K562 (cell line): Measurements from ENCODE around the gene C16orf96. TPM values are rescaled to one million over a fixed set of nuclear protein-coding genes. Genes with fewer than 3 reads are reported as not detected.

Experiments
- ATAC-seq: fragments of 200-7000 bp; cut with Tn5 transposase; 3 replicates; pipeline ENCODE4 v1.9.1; 2020; ENCODE audit warnings: moderate library complexity
- BruUV-seq: library from RNA; stranded (reverse); fragments of 400-500 nt; replicated peaks from 2 replicates; lab custom pipeline; 2021; lab: Mats Ljungman, UMichigan
- CTCF ChIA-PET: fragments of 300-600 bp; formaldehyde crosslinking; extraction: SDS; loops from one replicate; lab custom pipeline; 2021; ENCODE audit warnings: low intra/inter-chr PET ratio; lab: Yijun Ruan, JAX
- POLR2A ChIA-PET: fragments of 300-600, 350-650 bp; sonication (Branson Sonifier 250); formaldehyde crosslinking; extraction: SDS; loops from one replicate; lab custom pipeline; 2021; ENCODE audit warnings: antibody characterized with exemption, inconsistent platforms; lab: Yijun Ruan, JAX
- DNase-seq, 4 experiments: peaks; one replicate each; pipeline versions ENCODE4 v3.0.0 to v3.0.0-alpha.2; 2011 to 2018; ENCODE audit warnings: low spot score in 3 of 4, mixed read lengths in 3 of 4; ENCODE audit errors: extremely low read depth in 1 of 4
- FAIRE-seq: peaks from 2 replicates; lab custom pipeline; 2011; peaks lifted over from hg19 to GRCh38; lab: Jason Lieb, UNC
- H2AFZ ChIP-seq: 2 replicates; pipeline ENCODE4 v1.6.0; 2011; ENCODE audit warnings: low read depth, low read length, control low read depth, inconsistent platforms
- H3K27ac ChIP-seq: fragments of 200-600 bp; 3 replicates; pipeline ENCODE4 v1.8.0; 2011; ENCODE audit warnings: low read depth, mild to moderate bottlenecking, control low read depth, inconsistent platforms, low read length, moderate library complexity, mixed read lengths; ENCODE audit errors: extremely low read depth
- H3K27me3 ChIP-seq, 2 experiments: fragments of 300-600 bp in 1 of 2; 2 replicates in 1 of 2; 3 replicates in 1 of 2; pipeline versions ENCODE4 v1.6.0 to v1.8.0; 2011; ENCODE audit warnings: inconsistent platforms in 2 of 2, low read length in 2 of 2, mild to moderate bottlenecking in 1 of 2, mixed read lengths in 1 of 2, moderate library complexity in 1 of 2; ENCODE audit not compliant: control insufficient read depth in 2 of 2, insufficient read depth in 2 of 2
- H3K36me3 ChIP-seq: fragments of 300-600 bp; 3 replicates; pipeline ENCODE4 v1.8.0; 2011; ENCODE audit warnings: mild to moderate bottlenecking, low read length, inconsistent platforms; ENCODE audit not compliant: control insufficient read depth, insufficient read depth
- H3K4me1 ChIP-seq, 2 experiments: fragments of 200-600 bp in 1 of 2; replicated peaks in 1 of 2; 2 replicates in 1 of 2; 3 replicates in 1 of 2; pipeline versions ENCODE4 v1.5.1 to v1.8.0; 2011; ENCODE audit warnings: inconsistent platforms in 2 of 2, low read length in 2 of 2, mild to moderate bottlenecking in 1 of 2, mixed read lengths in 1 of 2, moderate library complexity in 1 of 2; ENCODE audit not compliant: control insufficient read depth in 2 of 2, insufficient read depth in 2 of 2
- H3K4me2 ChIP-seq: 2 replicates; pipeline ENCODE4 v1.6.1; 2011; ENCODE audit warnings: low read length, control low read depth, inconsistent platforms, mixed read lengths; ENCODE audit not compliant: insufficient read depth
- H3K4me3 ChIP-seq: fragments of 200-600 bp; sonication (generic), shearing (Covaris generic); 2 replicates; pipeline ENCODE4 v1.5.1; 2016; ENCODE audit warnings: control low read depth, inconsistent platforms
- H3K79me2 ChIP-seq: fragments of 200-600 bp; 3 replicates; pipeline ENCODE4 v1.8.0; 2011; ENCODE audit warnings: low read length, inconsistent platforms; ENCODE audit not compliant: control insufficient read depth, insufficient read depth
- H3K9ac ChIP-seq, 2 experiments: 2 replicates each; pipeline versions ENCODE4 v1.6.0 to v1.6.1; 2011; ENCODE audit warnings: low read depth in 2 of 2, low read length in 2 of 2, control low read depth in 1 of 2, inconsistent platforms in 1 of 2, mild to moderate bottlenecking in 1 of 2, mixed read lengths in 1 of 2; ENCODE audit not compliant: insufficient read depth in 1 of 2
- H3K9me1 ChIP-seq: one replicate; pipeline ENCODE4 v1.6.0; 2011; ENCODE audit warnings: inconsistent platforms, mild to moderate bottlenecking, low read length, moderate library complexity; ENCODE audit not compliant: control insufficient read depth, insufficient read depth
- H3K9me3 ChIP-seq: replicated peaks from 2 replicates; pipeline ENCODE4 v1.5.1; 2011; ENCODE audit warnings: low read depth, low read length, inconsistent platforms; ENCODE audit not compliant: control insufficient read depth, insufficient read depth
- H4K20me1 ChIP-seq: replicated peaks from 2 replicates; pipeline ENCODE4 v1.6.1; 2011; ENCODE audit warnings: low read length, inconsistent platforms, mixed read lengths; ENCODE audit not compliant: control insufficient read depth, insufficient read depth
- CEBPB ChIP-seq: fragments of 450-650 bp; IDR thresholded peaks from 2 replicates; pipeline ENCODE4 v1.6.1; 2016; ENCODE audit warnings: missing genetic modification characterization, missing compliant biosample characterization
- FOXJ2 ChIP-seq: fragments of 200-800 bp; sonication (Bioruptor generic); IDR thresholded peaks from 2 replicates; pipeline ENCODE4 v1.6.1; 2016; ENCODE audit warnings: missing genetic modification characterization, missing compliant biosample characterization
- NCOR1 ChIP-seq: fragments of 450-650 bp; IDR thresholded peaks from 2 replicates; pipeline ENCODE4 v1.6.1; 2016; ENCODE audit warnings: mild to moderate bottlenecking, moderate library complexity
- POLR2G ChIP-seq: fragments of 200-400 bp; formaldehyde crosslinking; IDR thresholded peaks from 2 replicates; pipeline ENCODE4 v1.6.1; 2017; ENCODE audit warnings: low read depth, mild to moderate bottlenecking, antibody characterized with exemption, low read length, moderate library complexity
- RBFOX2 ChIP-seq: fragments of 200-400 bp; formaldehyde crosslinking; IDR thresholded peaks from 2 replicates; pipeline ENCODE4 v1.6.1; 2017; ENCODE audit warnings: low read depth, mild to moderate bottlenecking, low read length, moderate library complexity
- SAP30 ChIP-seq: fragments of 200-600 bp; sonication (generic); IDR thresholded peaks from 2 replicates; pipeline ENCODE4 v1.6.1; 2012; ENCODE audit warnings: borderline replicate concordance, low read depth, mild to moderate bottlenecking, moderate library complexity, low read length, control low read depth, inconsistent platforms; ENCODE audit not compliant: insufficient read depth, poor library complexity, severe bottlenecking
- SMAD4 ChIP-seq: fragments of 250-450 bp; sonication (Bioruptor Pico); conservative IDR thresholded peaks from 2 replicates; pipeline ENCODE4 v1.8.0; 2021; ENCODE audit warnings: inconsistent platforms, mild to moderate bottlenecking, moderate library complexity
- SRSF3 ChIP-seq: fragments of 200-400 bp; formaldehyde crosslinking; IDR thresholded peaks from 2 replicates; pipeline ENCODE4 v1.6.1; 2016; ENCODE audit warnings: mild to moderate bottlenecking, low read length, moderate library complexity; ENCODE audit not compliant: insufficient read depth
- ZC3H4 ChIP-seq: sonication (generic); formaldehyde crosslinking; IDR thresholded peaks from 2 replicates; pipeline ENCODE4 v1.9.0; 2021; ENCODE audit warnings: missing genetic modification reagents, borderline replicate concordance
- WGBS: fragments of 100-300 bp; shearing (Covaris generic); methylation state at CpG from one replicate; pipeline ENCODE4 v1.1.6; 2016; ENCODE audit warnings: low coverage, mixed read lengths; ENCODE audit not compliant: insufficient coverage; ENCODE audit errors: missing lambda C conversion rate; 5-methylcytosine and 5-hydroxymethylcytosine counted together
- in situ Hi-C: fragments of 300-500 bp; cut with MboI; formaldehyde crosslinking; loops from 4 replicates; pipeline ENCODE4 v1.15.0; 2018; ENCODE audit warnings: inconsistent platforms, mixed read lengths
- intact Hi-C: fragments of 100-400 bp; cut with micrococcal nuclease; formaldehyde crosslinking; loops from 2 replicates; pipeline ENCODE4 v1.14.2; 2022
- polyA plus RNA-seq, 8 experiments: library from polyadenylated mRNA; depleted of rRNA in 4 of 8; stranded (reverse) in 5 of 8; unstranded in 3 of 8; fragments of >200 nt; fragmentation: Nextera tagmentation in 2 of 8; fragmentation: Illumina TruSeq in 1 of 8; extraction: Ambion mirVana in 2 of 8; extraction: Trizol in 1 of 8; gene quantifications; 2 replicates each; pipeline versions ENCODE4 v1.2.1 to v1.2.3, GENCODE V29; 2011 to 2014; ENCODE audit warnings: inconsistent platforms in 1 of 8, missing spikeins in 1 of 8
- total RNA-seq, 7 experiments: library from RNA; depleted of rRNA in 6 of 7; stranded (reverse); fragments of >200 nt in 6 of 7; fragmentation: Illumina TruSeq in 2 of 7; extraction: Trizol in 2 of 7; gene quantifications; 2 replicates each; pipeline versions ENCODE4 v1.2.1 to v1.2.3, GENCODE V29; 2011 to 2021; ENCODE audit warnings: low replicate concordance in 1 of 7
- TF ChIP-seq, protein P1 (sequence below): fragments of 450-650 bp; IDR thresholded peaks from 2 replicates; pipeline ENCODE4 v1.7.0; 2016; ENCODE audit warnings: borderline replicate concordance
- TF ChIP-seq, protein P2 (sequence below): fragments of 250-450 bp; sonication (Bioruptor Pico); IDR thresholded peaks from 2 replicates; pipeline ENCODE4 v1.4.0; 2020; ENCODE audit warnings: mild to moderate bottlenecking
- TF ChIP-seq, protein P3 (sequence below): sonication (generic); formaldehyde crosslinking; IDR thresholded peaks from 2 replicates; pipeline ENCODE4 v1.8.0; 2022; ENCODE audit warnings: missing genetic modification reagents, mild to moderate bottlenecking, moderate library complexity, borderline replicate concordance
- TF ChIP-seq, protein P4 (sequence below), 2 experiments: IDR thresholded peaks; 2 replicates each; pipeline ENCODE4 v1.6.1; 2011; ENCODE audit warnings: borderline replicate concordance in 1 of 2, control low read depth in 1 of 2, low read depth in 1 of 2, low read length in 1 of 2, mild to moderate bottlenecking in 1 of 2, mixed read lengths in 1 of 2, moderate library complexity in 1 of 2; ENCODE audit not compliant: insufficient read depth in 1 of 2, insufficient read length in 1 of 2, poor library complexity in 1 of 2, severe bottlenecking in 1 of 2; ENCODE audit errors: extremely low read depth in 1 of 2

C16orf96 gene
- total and polyA plus RNA-seq, 9 of the 15 experiments (the other 6 are each of a cell fraction or from before 2014, with no cell fraction given) = not detected

DNA sequence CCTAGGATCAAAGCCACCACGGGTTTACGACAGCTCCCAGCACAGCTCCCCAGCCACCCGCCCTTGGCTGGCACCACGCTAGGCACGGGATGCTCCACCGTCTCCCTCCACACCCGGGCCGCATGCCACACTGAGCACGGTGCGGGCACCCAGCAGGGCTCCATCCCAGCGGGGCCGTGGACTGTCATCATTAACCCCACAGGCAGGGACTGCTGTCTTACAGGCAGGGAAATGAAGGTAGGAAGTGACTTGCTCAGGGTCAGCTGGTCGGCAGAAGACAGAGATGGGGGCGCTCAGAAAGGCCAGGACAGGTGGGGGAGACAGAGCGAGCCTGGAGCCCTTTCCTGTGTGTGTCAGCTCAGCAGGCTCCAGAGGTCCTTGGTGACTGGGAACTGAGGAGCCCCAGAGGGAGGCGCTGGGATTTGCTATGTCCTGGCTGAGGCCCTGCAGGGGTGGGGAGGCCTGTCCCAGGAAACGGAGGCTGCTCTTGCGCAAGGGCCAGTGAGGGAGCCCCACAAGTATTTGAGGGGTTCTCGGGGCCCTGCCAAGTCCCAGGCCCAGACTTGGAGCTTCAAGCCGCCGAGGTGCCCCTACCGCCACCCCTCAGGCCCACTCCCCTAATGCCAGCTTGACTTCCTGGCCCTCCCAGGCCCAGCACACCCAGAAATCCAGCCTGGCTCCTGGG, 55.3 kb downstream of the C16orf96 start:
- in situ Hi-C loops (no loop called here), intact Hi-C loops (no loop called here)
- ChIA-PET CTCF (no interaction called here), POLR2A (interaction anchor here (0.6 to 1.5 kb wide), 4 partner anchors 14 to 480 kb away, joined by 3 to 6 read pairs (median 3); no protein-coding TSS in a partner anchor)
- no peaks in the 10 kb centered on the region for H3K27me3 ChIP-seq
- peaks cover 32% of the 10 kb centered on the region; the same call in 1 of the 3 replicates for H3K36me3 ChIP-seq
- WGBS = 90% methylated on average over 22 of the region's 22 CpGs
- BruUV-seq = no TSS peak
- no peak for FAIRE-seq
- no peak overlapping the region for H2AFZ ChIP-seq
- DNase-seq = no peak
- no peak for ATAC-seq
- H3K9me1 ChIP-seq = peaks cover 17% of the 10 kb centered on the region
- no peak overlapping the region for H3K4me2 ChIP-seq
- no peak overlapping the region for H3K4me3 ChIP-seq
- H4K20me1 ChIP-seq = peaks cover 40% of the 10 kb centered on the region
- no peaks in the 10 kb centered on the region for H3K9me3 ChIP-seq
- H3K27ac ChIP-seq = no peak overlapping the region
- peaks cover 16 to 78% of the 10 kb centered on the region in 2 experiments for H3K4me1 ChIP-seq
- H3K79me2 ChIP-seq = peaks cover 39% of the 10 kb centered on the region
- peak overlapping the region in 1 of 2 experiments; percentile 3; a peak in 2 of 4 replicates for H3K9ac ChIP-seq
- TF ChIP-seq, protein P1, sequence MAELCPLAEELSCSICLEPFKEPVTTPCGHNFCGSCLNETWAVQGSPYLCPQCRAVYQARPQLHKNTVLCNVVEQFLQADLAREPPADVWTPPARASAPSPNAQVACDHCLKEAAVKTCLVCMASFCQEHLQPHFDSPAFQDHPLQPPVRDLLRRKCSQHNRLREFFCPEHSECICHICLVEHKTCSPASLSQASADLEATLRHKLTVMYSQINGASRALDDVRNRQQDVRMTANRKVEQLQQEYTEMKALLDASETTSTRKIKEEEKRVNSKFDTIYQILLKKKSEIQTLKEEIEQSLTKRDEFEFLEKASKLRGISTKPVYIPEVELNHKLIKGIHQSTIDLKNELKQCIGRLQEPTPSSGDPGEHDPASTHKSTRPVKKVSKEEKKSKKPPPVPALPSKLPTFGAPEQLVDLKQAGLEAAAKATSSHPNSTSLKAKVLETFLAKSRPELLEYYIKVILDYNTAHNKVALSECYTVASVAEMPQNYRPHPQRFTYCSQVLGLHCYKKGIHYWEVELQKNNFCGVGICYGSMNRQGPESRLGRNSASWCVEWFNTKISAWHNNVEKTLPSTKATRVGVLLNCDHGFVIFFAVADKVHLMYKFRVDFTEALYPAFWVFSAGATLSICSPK = no peak
- peak; percentile 46; the same call in 1 of the 2 replicates for TF ChIP-seq POLR2G
- TF ChIP-seq SAP30 = no peak
- TF ChIP-seq NCOR1 = no peak
- peak; percentile 49; the same call in 1 of the 2 replicates for TF ChIP-seq ZC3H4 (CRISPR knock-in tag)
- no peak for TF ChIP-seq SMAD4 (CRISPR knock-in tag)
- TF ChIP-seq, protein P2, sequence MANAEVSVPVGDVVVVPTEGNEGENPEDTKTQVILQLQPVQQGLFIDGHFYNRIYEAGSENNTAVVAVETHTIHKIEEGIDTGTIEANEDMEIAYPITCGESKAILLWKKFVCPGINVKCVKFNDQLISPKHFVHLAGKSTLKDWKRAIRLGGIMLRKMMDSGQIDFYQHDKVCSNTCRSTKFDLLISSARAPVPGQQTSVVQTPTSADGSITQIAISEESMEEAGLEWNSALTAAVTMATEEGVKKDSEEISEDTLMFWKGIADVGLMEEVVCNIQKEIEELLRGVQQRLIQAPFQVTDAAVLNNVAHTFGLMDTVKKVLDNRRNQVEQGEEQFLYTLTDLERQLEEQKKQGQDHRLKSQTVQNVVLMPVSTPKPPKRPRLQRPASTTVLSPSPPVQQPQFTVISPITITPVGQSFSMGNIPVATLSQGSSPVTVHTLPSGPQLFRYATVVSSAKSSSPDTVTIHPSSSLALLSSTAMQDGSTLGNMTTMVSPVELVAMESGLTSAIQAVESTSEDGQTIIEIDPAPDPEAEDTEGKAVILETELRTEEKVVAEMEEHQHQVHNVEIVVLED (CRISPR knock-in tag) = no peak
- TF ChIP-seq, protein P3, sequence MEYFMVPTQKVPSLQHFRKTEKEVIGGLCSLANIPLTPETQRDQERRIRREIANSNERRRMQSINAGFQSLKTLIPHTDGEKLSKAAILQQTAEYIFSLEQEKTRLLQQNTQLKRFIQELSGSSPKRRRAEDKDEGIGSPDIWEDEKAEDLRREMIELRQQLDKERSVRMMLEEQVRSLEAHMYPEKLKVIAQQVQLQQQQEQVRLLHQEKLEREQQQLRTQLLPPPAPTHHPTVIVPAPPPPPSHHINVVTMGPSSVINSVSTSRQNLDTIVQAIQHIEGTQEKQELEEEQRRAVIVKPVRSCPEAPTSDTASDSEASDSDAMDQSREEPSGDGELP (CRISPR knock-in tag) = peak; percentile 25; the same call in 1 of the 2 replicates
- TF ChIP-seq RBFOX2 = peak; percentile 58
- TF ChIP-seq, protein P4, sequence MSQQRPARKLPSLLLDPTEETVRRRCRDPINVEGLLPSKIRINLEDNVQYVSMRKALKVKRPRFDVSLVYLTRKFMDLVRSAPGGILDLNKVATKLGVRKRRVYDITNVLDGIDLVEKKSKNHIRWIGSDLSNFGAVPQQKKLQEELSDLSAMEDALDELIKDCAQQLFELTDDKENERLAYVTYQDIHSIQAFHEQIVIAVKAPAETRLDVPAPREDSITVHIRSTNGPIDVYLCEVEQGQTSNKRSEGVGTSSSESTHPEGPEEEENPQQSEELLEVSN (IDR thresholded peaks at IDR 0.05; ENCODE audit: borderline replicate concordance in 1 of 2, extremely low read depth in 1 of 2, insufficient read depth in 1 of 2, insufficient read length in 1 of 2, low read depth in 1 of 2, low read length in 1 of 2, poor library complexity in 1 of 2, severe bottlenecking in 1 of 2) = no peak
- peak; percentile 89 for TF ChIP-seq CEBPB (tag)
- no peak for TF ChIP-seq FOXJ2 (tag)
- TF ChIP-seq SRSF3 = no peak
